NCI-H748 treated with DMSO at 0.1 percent for 48 hours (cell line): ENCODE measurements around the gene MPDZ.
A peak's percentile ranks its signal among the peaks of the same experiment; 100 is the strongest.
"Not testable (repeated sequence)": the region's sequence is repeated elsewhere in the genome, so short reads cannot be mapped to it uniquely, and the experiment has no call there.

Source experiments
- DNase-seq: peaks from one replicate; lab custom pipeline; 2025; lab: John Stamatoyannopoulos, UW

The MPDZ gene

GRCh38 chr9:13267743-13268142, 11.7 kb downstream of the MPDZ start:
- no peak for DNase-seq

- no peak for DNase-seq
These were observed 13.3 kb downstream of the MPDZ start for GRCh38 chr9:13266167-13266566.

GRCh38 chr9:13264788-13265187, 14.7 kb downstream of the MPDZ start:
- DNase-seq: no peak

- no peak for DNase-seq
These were observed 16.0 kb downstream of the MPDZ start for GRCh38 chr9:13263511-13263910.

- no peak for DNase-seq
These were observed 26.6 kb downstream of the MPDZ start for GRCh38 chr9:13252852-13253251.

GRCh38 chr9:13244181-13244580, 35.3 kb downstream of the MPDZ start:
- peak; percentile 90 for DNase-seq

GRCh38 chr9:13241283-13241682, 38.2 kb downstream of the MPDZ start:
- no peak for DNase-seq

- DNase-seq: no peak
These were observed 39.8 kb downstream of the MPDZ start for GRCh38 chr9:13239660-13240059.

- no peak for DNase-seq
These were observed 40.3 kb downstream of the MPDZ start for GRCh38 chr9:13239208-13239607.

- no peak for DNase-seq
These were observed 44.6 kb downstream of the MPDZ start for GRCh38 chr9:13234932-13235331.

- DNase-seq: no peak
These were observed 51.1 kb downstream of the MPDZ start for GRCh38 chr9:13228431-13228830.

- no peak for DNase-seq
These were observed 55.1 kb downstream of the MPDZ start for GRCh38 chr9:13224366-13224765.

GRCh38 chr9:13222733-13223132, 56.8 kb downstream of the MPDZ start:
- not testable (repeated sequence) for DNase-seq

- DNase-seq: no peak
These were observed 57.8 kb downstream of the MPDZ start for GRCh38 chr9:13221741-13222140.

GRCh38 chr9:13220837-13221236, 58.7 kb downstream of the MPDZ start:
- DNase-seq: no peak

GRCh38 chr9:13215791-13216554, 63.5 kb downstream of the MPDZ start:
- no peak for DNase-seq

GRCh38 chr9:13213998-13214397, 65.5 kb downstream of the MPDZ start:
- DNase-seq: no peak

GRCh38 chr9:13213337-13213736, 66.2 kb downstream of the MPDZ start:
- no peak for DNase-seq

- no peak for DNase-seq
These were observed 69.2 kb downstream of the MPDZ start for GRCh38 chr9:13210306-13210705.

GRCh38 chr9:13209498-13209897, 70.0 kb downstream of the MPDZ start:
- DNase-seq: no peak

- DNase-seq: no peak
These were observed 73.7 kb downstream of the MPDZ start for GRCh38 chr9:13205824-13206223.

- no peak for DNase-seq
These were observed 89.5 kb downstream of the MPDZ start for GRCh38 chr9:13190040-13190439.

- DNase-seq: no peak
These were observed 90.1 kb downstream of the MPDZ start for GRCh38 chr9:13189362-13189761.

GRCh38 chr9:13186774-13187173, 92.7 kb downstream of the MPDZ start:
- no peak for DNase-seq
